Activated T-helper 1 cell treated with Interleukin-2 at 50 U/mL for 16 hours (primary cell): ENCODE data around the gene SERINC5.
"Not testable (repeated sequence)": the region's sequence is repeated elsewhere in the genome, so short reads cannot be mapped to it uniquely, and the experiment has no call there.

Experiments
- DNase-seq: peaks from one replicate; pipeline ENCODE4 v3.0.0-alpha.2; 2020; ENCODE audit warnings: low read depth

The SERINC5 gene

GRCh38 chr5:80136798-80137197 lies 119.0 kb downstream of the SERINC5 start:
- DNase-seq = not testable (repeated sequence)

GRCh38 chr5:80134876-80135275 lies 121.0 kb downstream of the SERINC5 start:
- no peak for DNase-seq

DNA sequence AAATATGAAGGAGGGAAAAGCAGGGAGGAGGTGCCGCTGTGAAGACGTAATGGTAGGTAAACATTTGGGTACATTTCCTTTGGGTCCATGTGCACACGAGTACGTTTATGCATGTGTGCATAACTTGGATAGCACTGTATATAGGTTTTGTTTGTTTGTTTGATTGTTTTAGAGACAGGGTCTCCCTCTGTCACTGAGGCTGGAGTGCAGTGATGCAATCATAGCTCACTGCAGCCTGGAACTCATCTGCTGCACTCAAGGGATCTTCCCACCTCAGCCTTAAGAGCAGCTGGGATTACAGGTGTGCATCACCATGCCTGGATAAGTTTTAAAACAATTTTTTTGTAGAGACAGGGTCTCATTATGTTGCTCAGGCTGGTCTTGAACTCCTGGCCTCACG lies 126.7 kb downstream of the SERINC5 start:
- no peak for DNase-seq

DNA sequence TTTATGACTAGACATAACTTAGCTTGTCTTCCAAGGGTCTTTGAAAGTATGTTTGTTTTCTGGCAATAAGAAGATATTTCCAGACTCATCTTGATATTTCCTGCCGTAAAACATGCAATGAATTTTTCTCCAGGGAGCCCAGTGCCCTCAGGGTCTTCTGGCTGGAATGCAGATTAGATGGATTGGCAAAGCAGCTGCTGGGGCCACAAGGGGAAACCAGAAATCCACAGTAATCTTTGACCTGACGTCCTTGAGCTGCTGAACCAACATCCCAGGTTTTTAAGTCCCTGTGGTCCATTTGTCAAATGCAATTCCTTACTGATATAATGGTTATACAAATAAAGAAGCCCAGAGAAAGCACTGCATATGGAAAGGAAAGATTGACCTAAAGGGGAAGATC lies 127.7 kb downstream of the SERINC5 start:
- DNase-seq = no peak

GRCh38 chr5:80127116-80127552 lies 128.7 kb downstream of the SERINC5 start:
- DNase-seq = no peak

- no peak for DNase-seq
Measured at GRCh38 chr5:80125962-80126480, 129.8 kb downstream of the SERINC5 start.

- DNase-seq = no peak
Measured at GRCh38 chr5:80125022-80125961, 130.6 kb downstream of the SERINC5 start.

- DNase-seq = no peak
Measured at GRCh38 chr5:80124121-80124918, 131.5 kb downstream of the SERINC5 start.

DNA sequence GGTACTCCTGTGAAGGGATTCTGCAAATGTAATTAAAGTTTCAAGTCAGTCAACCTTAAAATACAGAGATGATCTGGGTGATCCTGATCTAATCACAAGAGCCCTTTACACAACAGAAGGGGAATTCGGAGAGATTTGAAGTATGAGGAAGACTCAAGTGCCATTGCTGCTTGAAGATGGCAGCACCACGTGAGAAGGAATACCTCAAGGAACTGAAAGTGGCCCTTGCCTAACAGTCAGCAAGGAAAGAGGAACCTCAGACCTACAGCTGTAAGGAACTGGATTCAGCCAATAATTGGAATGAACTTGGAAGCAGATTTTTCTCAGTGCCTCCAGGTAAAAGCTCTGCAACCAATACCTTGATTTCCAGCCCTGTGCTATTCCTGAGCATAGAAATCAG lies 133.3 kb downstream of the SERINC5 start:
- no peak for DNase-seq

- DNase-seq = no peak
Measured at GRCh38 chr5:80119372-80119771, 136.5 kb downstream of the SERINC5 start.

DNA sequence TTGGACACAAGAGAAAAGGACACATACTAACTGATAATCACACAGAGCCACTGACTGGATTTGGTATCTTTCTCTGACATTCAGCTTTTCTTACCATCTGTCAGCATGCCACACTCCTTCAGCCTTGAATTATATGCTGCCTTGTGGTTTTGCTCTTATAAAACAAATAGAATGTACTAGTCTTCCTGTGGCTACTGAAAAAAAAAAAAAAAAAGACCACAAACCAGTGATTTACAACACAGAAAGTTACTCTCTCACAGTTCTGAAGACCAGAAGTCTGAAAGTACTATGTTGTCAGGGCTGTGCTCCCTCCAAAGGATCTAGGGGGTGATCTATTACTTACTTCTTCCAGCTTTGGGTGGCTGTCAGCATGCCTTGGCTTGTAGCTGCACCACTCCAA lies 138.4 kb downstream of the SERINC5 start:
- no peak for DNase-seq

- no peak for DNase-seq
Measured at GRCh38 chr5:80116465-80116864, 139.4 kb downstream of the SERINC5 start.

- DNase-seq = no peak
Measured at GRCh38 chr5:80116000-80116399, 139.8 kb downstream of the SERINC5 start.

- no peak for DNase-seq
Measured at GRCh38 chr5:80114860-80115259, 141.0 kb downstream of the SERINC5 start.

GRCh38 chr5:80111376-80111990 lies 144.4 kb downstream of the SERINC5 start:
- DNase-seq = not testable (repeated sequence)

GRCh38 chr5:80109646-80110478 lies 146.0 kb downstream of the SERINC5 start:
- DNase-seq = no peak

DNA sequence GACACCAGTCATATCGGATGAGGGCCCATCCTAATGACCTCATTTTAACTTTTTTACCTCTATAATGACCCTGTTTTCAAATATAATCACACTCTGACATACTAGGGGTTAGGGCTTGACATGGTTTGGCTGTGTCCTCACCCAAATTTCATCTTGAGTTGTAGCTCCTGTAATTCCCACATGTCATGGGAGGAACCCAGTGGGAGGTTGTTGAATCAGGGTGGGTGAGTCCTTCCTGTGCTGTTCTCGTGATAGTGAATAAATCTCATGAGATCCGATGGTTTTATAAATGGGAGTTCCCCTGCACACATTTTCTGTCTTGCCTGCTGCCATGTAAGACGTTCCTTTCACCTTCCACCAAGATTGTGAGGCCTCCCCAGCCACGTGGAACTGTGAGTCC lies 148.9 kb downstream of the SERINC5 start:
- DNase-seq = no peak

- DNase-seq = no peak
Measured at GRCh38 chr5:80105698-80106439, 150.0 kb downstream of the SERINC5 start.

DNA sequence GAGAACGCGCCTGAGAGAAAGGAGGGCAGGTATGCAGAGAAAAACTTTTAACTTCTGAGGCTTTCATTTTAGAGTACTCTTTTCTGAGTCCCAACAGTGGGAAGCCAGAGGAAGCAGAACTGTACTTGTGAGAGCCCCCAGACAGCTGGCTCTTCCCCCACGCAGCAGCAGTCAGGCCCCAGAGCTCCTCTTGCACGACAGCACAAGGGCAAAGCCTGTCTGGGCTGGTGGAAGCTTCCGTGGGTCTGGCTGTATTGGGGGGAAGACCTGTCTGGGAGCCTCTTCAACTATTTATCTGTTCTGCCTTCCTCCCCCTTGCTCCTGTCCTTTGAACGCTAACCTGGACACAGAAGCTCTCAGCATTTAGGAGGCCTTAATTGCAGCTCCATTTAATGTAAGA lies 152.5 kb downstream of the SERINC5 start:
- no peak for DNase-seq

DNA sequence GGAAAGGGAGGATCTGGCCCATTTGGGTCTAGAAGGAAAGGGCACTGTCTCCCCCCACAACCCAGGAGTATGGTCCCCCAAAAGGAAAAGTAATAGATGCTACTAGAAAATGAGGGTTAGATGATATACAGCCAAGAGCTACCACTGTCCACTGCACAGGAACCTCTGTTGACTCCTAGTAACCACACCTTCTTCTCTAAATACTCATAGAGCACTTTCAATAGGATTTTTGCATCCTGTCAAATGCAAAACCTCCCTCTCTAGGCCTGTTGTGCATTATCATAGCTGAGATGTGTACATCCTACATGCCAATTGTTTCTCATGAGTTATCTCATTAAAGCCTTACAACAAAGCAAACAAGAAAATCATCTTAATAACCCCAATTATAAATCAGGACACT lies 153.9 kb downstream of the SERINC5 start:
- DNase-seq = no peak

- DNase-seq = no peak
Measured at GRCh38 chr5:80097451-80097850, 158.4 kb downstream of the SERINC5 start.
